ENCODE results near the gene TAL1. TPM values are rescaled to one million over a fixed set of nuclear protein-coding genes. Genes with fewer than 3 reads are reported as not detected.

Gene TAL1
- total RNA-seq, 1 donor from 2014 or later, result not detected

- Mint-ChIP-seq H3K4me3 (ENCODE audit: unreplicated experiment) (no peak overlapping the region), H3K36me3 (ENCODE audit: unreplicated experiment) (peaks cover 8% of the 10 kb centered on the region), H3K27ac (ENCODE audit: unreplicated experiment) (no peak overlapping the region), H3K9me3 (ENCODE audit: unreplicated experiment) (no peaks in the 10 kb centered on the region), H3K4me1 (ENCODE audit: unreplicated experiment) (peaks cover 20% of the 10 kb centered on the region), H3K27me3 (ENCODE audit: unreplicated experiment) (peaks cover 80% of the 10 kb centered on the region)
- DNase-seq (ENCODE audit: extremely low spot score, unreplicated experiment), result no peak
- no peak for TF ChIP-seq CTCF (IDR thresholded peaks at IDR 0.05)
Observed at GRCh38 chr1:47233186-47233585, 1.2 kb upstream of the TAL1 start.

DNA sequence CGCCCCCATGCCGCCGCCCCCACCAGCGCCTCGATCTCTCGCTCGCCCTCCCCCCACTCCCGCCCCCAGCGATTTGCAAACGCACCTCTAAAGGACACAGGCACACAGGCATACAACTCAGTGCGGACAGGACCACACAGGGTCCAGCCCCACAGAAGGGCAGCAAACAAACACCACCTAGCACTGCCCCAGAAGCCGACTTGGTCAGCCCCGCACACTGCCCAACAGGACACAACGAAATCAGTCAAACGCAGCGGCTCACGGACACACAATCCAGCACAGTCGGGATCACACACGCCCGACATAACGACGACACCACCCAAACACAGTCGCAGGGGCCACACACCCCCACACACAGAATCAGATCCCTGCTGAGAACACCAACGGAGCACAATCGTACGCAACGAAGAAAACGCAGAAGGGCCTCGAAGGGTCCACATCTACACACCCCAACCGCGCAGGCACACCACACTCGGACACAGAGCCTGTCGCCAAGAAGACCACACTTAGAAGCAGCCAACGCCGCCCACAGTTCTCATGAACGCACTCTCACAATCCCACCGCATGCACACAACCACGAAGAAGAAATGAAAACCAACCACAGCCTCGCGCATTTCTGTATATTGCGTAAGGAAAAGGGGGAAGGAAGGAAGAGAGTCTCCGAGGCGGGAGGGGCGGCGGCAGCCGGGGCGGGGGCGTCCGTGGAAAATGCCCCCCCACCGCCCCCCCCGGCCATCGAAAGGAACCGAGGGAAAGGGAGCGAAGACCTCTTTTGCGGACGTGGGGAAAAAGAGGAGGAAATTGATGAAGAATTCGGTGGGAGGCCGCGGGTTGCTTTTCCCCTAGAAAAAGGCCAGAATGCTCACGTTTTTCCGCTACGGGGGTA, 481 bp downstream of the TAL1 start:
- Mint-ChIP-seq H3K4me3 (ENCODE audit: unreplicated experiment) (peak overlapping the region; percentile 59), H3K27ac (ENCODE audit: unreplicated experiment) (peak overlapping the region; percentile 34), H3K27me3 (ENCODE audit: unreplicated experiment) (peaks cover 86% of the 10 kb centered on the region), H3K9me3 (ENCODE audit: unreplicated experiment) (no peaks in the 10 kb centered on the region), H3K36me3 (ENCODE audit: unreplicated experiment) (peaks cover 8% of the 10 kb centered on the region), H3K4me1 (ENCODE audit: unreplicated experiment) (peaks cover 20% of the 10 kb centered on the region)
- TF ChIP-seq CTCF (IDR thresholded peaks at IDR 0.05), result no peak
- no peak for DNase-seq (ENCODE audit: extremely low spot score, unreplicated experiment)

GRCh38 chr1:47230692-47231300, 1.2 kb downstream of the TAL1 start:
- Mint-ChIP-seq H3K4me1 (ENCODE audit: unreplicated experiment) (peaks cover 24% of the 10 kb centered on the region), H3K27me3 (ENCODE audit: unreplicated experiment) (peaks cover 91% of the 10 kb centered on the region), H3K9me3 (ENCODE audit: unreplicated experiment) (no peaks in the 10 kb centered on the region), H3K27ac (ENCODE audit: unreplicated experiment) (no peak overlapping the region), H3K4me3 (ENCODE audit: unreplicated experiment) (no peak overlapping the region), H3K36me3 (ENCODE audit: unreplicated experiment) (peaks cover 8% of the 10 kb centered on the region)
- no peak for DNase-seq (ENCODE audit: extremely low spot score, unreplicated experiment)
- TF ChIP-seq CTCF (IDR thresholded peaks at IDR 0.05), result no peak

DNA sequence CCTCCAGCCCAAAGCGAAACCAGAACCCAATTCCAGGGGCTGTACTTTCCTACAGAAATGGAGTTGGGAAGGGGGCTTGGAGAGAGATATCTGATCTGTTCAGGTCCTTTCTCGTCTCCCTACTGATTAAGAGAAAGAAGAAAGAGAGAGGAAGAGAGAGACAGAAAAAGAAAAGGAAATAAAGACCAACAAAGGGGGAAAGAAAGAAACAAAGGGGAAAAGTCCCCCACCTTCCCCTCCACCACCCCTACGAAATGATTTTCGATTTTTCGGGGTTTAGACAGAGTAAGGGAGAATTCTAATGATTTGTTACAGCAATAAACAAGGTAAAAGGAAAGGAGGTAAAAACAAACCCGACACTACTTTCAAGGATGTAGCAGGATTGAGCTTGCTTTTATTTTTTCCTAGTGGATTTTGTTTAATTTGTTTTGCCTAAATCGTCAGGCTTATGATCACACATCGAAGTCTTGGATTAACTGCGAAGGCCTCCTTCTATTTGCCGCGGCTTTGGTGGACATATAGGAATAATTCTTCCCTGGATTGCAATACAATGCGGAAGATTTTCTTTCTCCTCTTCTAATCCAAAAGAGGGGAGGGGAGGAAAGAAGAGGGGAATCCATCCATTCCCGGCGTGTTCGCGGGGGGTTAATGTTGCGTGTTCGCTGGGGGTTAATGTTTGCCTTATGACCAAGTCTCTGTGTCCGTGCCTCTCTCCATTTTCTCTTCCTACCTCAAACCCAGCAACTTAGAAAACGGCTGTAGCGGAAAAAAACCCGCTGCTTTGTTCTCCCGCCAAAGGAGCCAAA, 1.9 kb downstream of the TAL1 start:
- Mint-ChIP-seq H3K4me3 (ENCODE audit: unreplicated experiment) (peak overlapping the region; percentile 5), H3K9me3 (ENCODE audit: unreplicated experiment) (no peaks in the 10 kb centered on the region), H3K4me1 (ENCODE audit: unreplicated experiment) (peaks cover 23% of the 10 kb centered on the region), H3K27ac (ENCODE audit: unreplicated experiment) (no peak overlapping the region), H3K27me3 (ENCODE audit: unreplicated experiment) (peaks cover 90% of the 10 kb centered on the region), H3K36me3 (ENCODE audit: unreplicated experiment) (peaks cover 8% of the 10 kb centered on the region)
- no peak for TF ChIP-seq CTCF (IDR thresholded peaks at IDR 0.05)
- DNase-seq (ENCODE audit: extremely low spot score, unreplicated experiment), result no peak
